GM12873 (cell line): ENCODE results near the gene TSPEAR.

Experiments used
- CTCF ChIP-seq: IDR thresholded peaks from 2 replicates; pipeline ENCODE4 v1.5.1; 2012; ENCODE audit warnings: low read depth, mild to moderate bottlenecking, moderate library complexity, low read length, control low read depth; ENCODE audit not compliant: insufficient read depth; ENCODE audit errors: missing control alignments

Gene TSPEAR

GRCh38 chr21:44589586-44590305 is 121.6 kb downstream of the TSPEAR start:
- TF ChIP-seq CTCF, result no peak

- no peak for TF ChIP-seq CTCF
Observed at GRCh38 chr21:44589094-44589493, 122.3 kb downstream of the TSPEAR start.

GRCh38 chr21:44585892-44586291 is 125.5 kb downstream of the TSPEAR start:
- no peak for TF ChIP-seq CTCF

DNA sequence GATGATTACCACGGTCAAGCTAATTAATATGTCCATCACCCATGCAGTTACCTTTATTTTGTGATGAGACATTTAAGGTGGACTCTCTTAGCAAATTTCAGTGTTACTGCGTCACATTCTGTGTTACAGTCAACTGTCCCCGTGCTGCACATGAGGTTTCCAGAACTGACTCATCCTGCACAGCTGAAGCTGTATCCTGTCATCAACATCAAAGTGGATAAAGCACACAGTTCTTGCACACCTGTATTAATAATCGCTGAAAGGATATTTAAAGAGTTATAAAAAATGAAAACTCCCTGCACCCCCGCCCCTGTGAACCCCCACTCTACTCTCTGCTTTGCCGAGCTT is 127.6 kb downstream of the TSPEAR start:
- TF ChIP-seq CTCF, result no peak

DNA sequence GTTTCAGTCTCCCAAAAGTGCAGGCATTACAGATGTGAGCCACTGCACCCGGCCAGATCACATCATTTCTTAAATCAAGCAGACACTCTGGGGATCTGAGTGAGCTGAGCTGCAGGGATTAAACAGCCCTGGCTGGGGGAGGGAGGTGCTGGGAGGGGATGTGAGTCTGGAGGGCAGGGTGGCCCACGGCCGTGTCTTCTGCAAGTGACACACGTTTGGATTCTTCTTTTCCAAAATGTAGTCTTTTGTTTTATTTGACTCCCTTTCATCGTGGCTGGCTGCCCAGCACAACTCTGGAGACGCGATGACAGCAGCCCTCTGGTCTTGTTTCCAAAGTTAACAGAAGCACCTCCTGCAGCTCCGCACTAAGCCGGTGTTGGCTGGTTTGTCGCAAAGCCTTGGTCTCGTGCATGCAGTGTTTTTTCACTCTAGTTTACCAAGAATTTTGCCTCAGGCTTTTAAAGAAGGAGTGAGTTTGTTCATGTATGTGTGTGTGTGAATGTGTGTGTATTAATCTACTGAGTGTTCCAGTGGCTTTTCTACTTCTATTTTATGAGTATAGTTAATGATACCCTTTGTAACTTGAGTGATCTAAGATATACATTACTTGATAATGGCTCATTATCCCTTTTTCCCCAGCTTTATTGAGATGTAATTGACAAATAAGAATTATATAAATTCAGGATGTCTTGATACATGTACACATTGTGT is 128.1 kb downstream of the TSPEAR start:
- no peak for TF ChIP-seq CTCF

GRCh38 chr21:44582055-44582454 is 129.3 kb downstream of the TSPEAR start:
- no peak for TF ChIP-seq CTCF

GRCh38 chr21:44581158-44581557 is 130.2 kb downstream of the TSPEAR start:
- TF ChIP-seq CTCF, result no peak
